Activated T-cell treated with anti-CD3 and anti-CD28 coated beads, Interleukin-2, amount 50 U/mL, for 24 hours (primary cell): ENCODE results near the gene ZNF888.
"Not testable (repeated sequence)": the region's sequence is repeated elsewhere in the genome, so short reads cannot be mapped to it uniquely, and the experiment has no call there.

Source experiments
- DNase-seq: peaks from one replicate; pipeline ENCODE4 v3.0.0-alpha.2; 2020
- H3K27ac Mint-ChIP-seq: 2 replicates; pipeline ENCODE4 v1.8.0; 2020; ENCODE audit warnings: mild to moderate bottlenecking, mixed read lengths
- H3K27me3 Mint-ChIP-seq: 2 replicates; pipeline ENCODE4 v1.8.0; 2020; ENCODE audit warnings: mixed read lengths
- H3K36me3 Mint-ChIP-seq: 2 replicates; pipeline ENCODE4 v1.8.0; 2020; ENCODE audit warnings: low read depth, mixed read lengths
- H3K4me1 Mint-ChIP-seq: 2 replicates; pipeline ENCODE4 v1.8.0; 2020; ENCODE audit warnings: low read depth, mixed read lengths
- H3K4me3 Mint-ChIP-seq: 2 replicates; pipeline ENCODE4 v1.8.0; 2020; ENCODE audit warnings: mild to moderate bottlenecking, moderate library complexity, mixed read lengths
- H3K9me3 Mint-ChIP-seq: 2 replicates; pipeline ENCODE4 v1.8.0; 2020; ENCODE audit warnings: mixed read lengths

ZNF888 gene

GRCh38 chr19:52944703-52945493, 21.7 kb upstream of the ZNF888 start:
- Mint-ChIP-seq H3K9me3 (peaks cover 32% of the 10 kb centered on the region), H3K36me3 (peaks cover 51% of the 10 kb centered on the region), H3K4me1 (peaks cover 18% of the 10 kb centered on the region)
- H3K27ac Mint-ChIP-seq, DNase-seq, H3K4me3 Mint-ChIP-seq, H3K27me3 Mint-ChIP-seq: not testable (repeated sequence)

- Mint-ChIP-seq H3K36me3 (peaks cover 47% of the 10 kb centered on the region), H3K4me1 (peaks cover 18% of the 10 kb centered on the region), H3K27me3 (no peaks in the 10 kb centered on the region), H3K4me3 (no peak overlapping the region), H3K27ac (no peak overlapping the region), H3K9me3 (peaks cover 26% of the 10 kb centered on the region)
- DNase-seq = no peak
Measured at GRCh38 chr19:52943884-52944643, 20.8 kb upstream of the ZNF888 start.

- DNase-seq = no peak
- Mint-ChIP-seq H3K9me3 (peaks cover 32% of the 10 kb centered on the region), H3K27me3 (no peaks in the 10 kb centered on the region), H3K36me3 (peaks cover 54% of the 10 kb centered on the region), H3K4me3 (peak overlapping the region; percentile 88), H3K4me1 (peaks cover 24% of the 10 kb centered on the region), H3K27ac (no peak overlapping the region)
Measured at GRCh38 chr19:52943134-52943883, 20.1 kb upstream of the ZNF888 start.

- peak; percentile 97 for DNase-seq
- peaks cover 33% of the 10 kb centered on the region for H3K9me3 Mint-ChIP-seq
- H3K36me3 Mint-ChIP-seq = peaks cover 52% of the 10 kb centered on the region
- peak overlapping the region; percentile 88 for H3K4me3 Mint-ChIP-seq
- peaks cover 24% of the 10 kb centered on the region for H3K4me1 Mint-ChIP-seq
- H3K27me3 Mint-ChIP-seq = no peaks in the 10 kb centered on the region
- peak overlapping the region; percentile 90 for H3K27ac Mint-ChIP-seq
Measured at GRCh38 chr19:52942386-52943133, 19.3 kb upstream of the ZNF888 start.

- H3K27ac Mint-ChIP-seq = peak overlapping the region; percentile 90
- H3K36me3 Mint-ChIP-seq = peaks cover 55% of the 10 kb centered on the region
- H3K9me3 Mint-ChIP-seq = peaks cover 30% of the 10 kb centered on the region
- peak overlapping the region; percentile 88 for H3K4me3 Mint-ChIP-seq
- H3K4me1 Mint-ChIP-seq = peaks cover 24% of the 10 kb centered on the region
- no peak for DNase-seq
- no peaks in the 10 kb centered on the region for H3K27me3 Mint-ChIP-seq
Measured at GRCh38 chr19:52941941-52942385, 18.7 kb upstream of the ZNF888 start.

- peaks cover 59% of the 10 kb centered on the region for H3K36me3 Mint-ChIP-seq
Measured at GRCh38 chr19:52941523-52941922, 18.3 kb upstream of the ZNF888 start.

GRCh38 chr19:52940905-52941304, 17.7 kb upstream of the ZNF888 start:
- Mint-ChIP-seq H3K36me3 (peaks cover 62% of the 10 kb centered on the region), H3K9me3 (peaks cover 36% of the 10 kb centered on the region), H3K4me3 (peak overlapping the region; percentile 88), H3K4me1 (peaks cover 24% of the 10 kb centered on the region)
- not testable (repeated sequence) for H3K27me3 Mint-ChIP-seq, H3K27ac Mint-ChIP-seq, DNase-seq

More at GRCh38 chr19:52941523-52941922, 18.3 kb upstream of the ZNF888 start:
- Mint-ChIP-seq H3K4me3 (peak overlapping the region; percentile 88), H3K27ac (peak overlapping the region; percentile 90), H3K4me1 (peaks cover 24% of the 10 kb centered on the region), H3K9me3 (peaks cover 33% of the 10 kb centered on the region)
- DNase-seq, H3K27me3 Mint-ChIP-seq: not testable (repeated sequence)

- Mint-ChIP-seq H3K9me3 (peaks cover 32% of the 10 kb centered on the region), H3K4me3 (no peak overlapping the region), H3K4me1 (peaks cover 24% of the 10 kb centered on the region), H3K27ac (no peak overlapping the region), H3K27me3 (no peaks in the 10 kb centered on the region), H3K36me3 (peaks cover 74% of the 10 kb centered on the region)
- no peak for DNase-seq
Measured at GRCh38 chr19:52938761-52939160, 15.5 kb upstream of the ZNF888 start.

GRCh38 chr19:52936954-52937325, 13.7 kb upstream of the ZNF888 start:
- Mint-ChIP-seq H3K4me1 (peaks cover 18% of the 10 kb centered on the region), H3K4me3 (no peak overlapping the region), H3K36me3 (peaks cover 80% of the 10 kb centered on the region), H3K27me3 (no peaks in the 10 kb centered on the region), H3K27ac (no peak overlapping the region), H3K9me3 (peaks cover 38% of the 10 kb centered on the region)
- no peak for DNase-seq

- H3K27me3 Mint-ChIP-seq = no peaks in the 10 kb centered on the region
- peaks cover 79% of the 10 kb centered on the region for H3K36me3 Mint-ChIP-seq
- H3K4me3 Mint-ChIP-seq = no peak overlapping the region
- DNase-seq = no peak
- H3K4me1 Mint-ChIP-seq = peaks cover 12% of the 10 kb centered on the region
- H3K9me3 Mint-ChIP-seq = peaks cover 34% of the 10 kb centered on the region
- no peak overlapping the region for H3K27ac Mint-ChIP-seq
Measured at GRCh38 chr19:52936151-52936953, 13.1 kb upstream of the ZNF888 start.

GRCh38 chr19:52935434-52935833, 12.2 kb upstream of the ZNF888 start:
- H3K4me1 Mint-ChIP-seq = peaks cover 6% of the 10 kb centered on the region
- peaks cover 32% of the 10 kb centered on the region for H3K9me3 Mint-ChIP-seq
- peaks cover 72% of the 10 kb centered on the region for H3K36me3 Mint-ChIP-seq
- DNase-seq = no peak
- no peaks in the 10 kb centered on the region for H3K27me3 Mint-ChIP-seq
- no peak overlapping the region for H3K4me3 Mint-ChIP-seq
- no peak overlapping the region for H3K27ac Mint-ChIP-seq

GRCh38 chr19:52924641-52925040, 1.4 kb upstream of the ZNF888 start:
- not testable (repeated sequence) for H3K4me3 Mint-ChIP-seq, DNase-seq, H3K27ac Mint-ChIP-seq
- peaks cover 10% of the 10 kb centered on the region for H3K27me3 Mint-ChIP-seq
- H3K9me3 Mint-ChIP-seq = peaks cover 22% of the 10 kb centered on the region
- peaks cover 25% of the 10 kb centered on the region for H3K4me1 Mint-ChIP-seq
- peaks cover 58% of the 10 kb centered on the region for H3K36me3 Mint-ChIP-seq
